Breast epithelium (tissue), 4 donors: ENCODE measurements around the gene L3MBTL3. TPM values are rescaled to one million over a fixed set of nuclear protein-coding genes. Genes with fewer than 3 reads are reported as not detected.

Experiments used
- DNase-seq, 2 donors: peaks; one replicate each; pipeline ENCODE4 v3.0.0-alpha.2; 2019; ENCODE audit warnings: low spot score in 2 of 2
- H3K27ac ChIP-seq, 2 donors: fragments of 200-600 bp; sonication (generic) in 1 of 2; one replicate each; pipeline ENCODE4 v1.5.1; 2016 to 2019; ENCODE audit warnings: mild to moderate bottlenecking in 1 of 2
- H3K27me3 ChIP-seq, 2 donors: fragments of 200-600 bp; sonication (generic) in 1 of 2; one replicate each; pipeline versions ENCODE4 v1.5.1 to v1.6.0; 2017 to 2019; ENCODE audit warnings: control low read depth in 1 of 2, mild to moderate bottlenecking in 1 of 2
- H3K36me3 ChIP-seq: fragments of 200-600 bp; one replicate; pipeline ENCODE4 v1.5.1; 2019
- H3K4me1 ChIP-seq, 2 donors: fragments of 200-600 bp; sonication (generic); one replicate each; pipeline ENCODE4 v1.5.1; 2016 to 2019; ENCODE audit warnings: control low read depth in 1 of 2
- H3K4me3 ChIP-seq, 3 donors: fragments of 200-600 bp; sonication (generic); 1 replicate in 2 of 3; 2 replicates in 1 of 3; pipeline ENCODE4 v1.5.1; 2016 to 2019; ENCODE audit warnings: mild to moderate bottlenecking in 3 of 3, moderate library complexity in 2 of 3
- H3K9me3 ChIP-seq, 2 donors: fragments of 200-600 bp; sonication (generic) in 1 of 2; one replicate each; pipeline ENCODE4 v1.5.1; 2016 to 2019; ENCODE audit warnings: control low read depth in 1 of 2
- CTCF ChIP-seq, 3 donors: fragments of 450-650 bp; IDR thresholded peaks; one replicate each; pipeline ENCODE4 v1.5.1; 2016 to 2017; ENCODE audit warnings: antibody characterized with exemption in 3 of 3, mild to moderate bottlenecking in 3 of 3, moderate library complexity in 3 of 3
- POLR2A ChIP-seq: fragments of 450-650 bp; IDR thresholded peaks from one replicate; pipeline ENCODE4 v1.6.1; 2016; ENCODE audit warnings: antibody characterized with exemption, mild to moderate bottlenecking, moderate library complexity
- POLR2AphosphoS5 ChIP-seq, 3 donors: sonication (generic); formaldehyde crosslinking; IDR thresholded peaks; one replicate each; pipeline ENCODE4 v1.6.1; 2017; ENCODE audit warnings: antibody characterized with exemption in 3 of 3
- intact Hi-C: fragments of 100-400 bp; cut with DNase I; formaldehyde crosslinking; loops from one replicate; pipeline ENCODE4 v1.15.1; 2023; ENCODE audit warnings: low total_unique reads
- total RNA-seq, 3 donors: library from RNA; depleted of rRNA; stranded (reverse); fragments of >200 nt; gene quantifications; one replicate each; pipeline ENCODE4 v1.1.0, GENCODE V29; 2016

Gene L3MBTL3
- total RNA-seq, 3 donors from 2014 or later: 7.4 to 16.7 (median 9.7) TPM

DNA sequence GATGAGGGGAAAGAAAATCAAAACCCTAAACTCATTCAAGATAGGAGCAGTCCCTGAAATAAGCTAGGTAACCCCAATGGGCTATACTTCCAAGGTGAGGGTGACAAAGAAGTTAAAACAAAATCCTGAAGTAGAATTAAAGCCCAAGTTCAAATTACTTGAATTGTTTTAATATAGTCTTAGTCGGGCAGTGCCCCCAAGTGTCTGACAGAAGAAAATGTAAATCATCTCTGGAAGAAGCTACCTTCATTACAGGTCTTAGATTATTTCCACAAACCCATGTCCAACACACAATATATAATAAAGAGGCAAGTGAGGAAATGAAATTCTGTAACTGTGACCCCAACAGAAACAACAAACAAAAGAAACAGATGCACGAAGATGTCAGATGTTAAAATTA lies 36.8 kb upstream of the L3MBTL3 start:
- TF ChIP-seq POLR2A (no peak), CTCF (IDR thresholded peaks at IDR 0.05) (no peak), POLR2AphosphoS5 (IDR thresholded peaks at IDR 0.05) (no peak)
- no peak for DNase-seq
- H3K27me3 ChIP-seq: no peaks in the 10 kb centered on the region

GRCh38 chr6:129989396-129989795 lies 29.0 kb upstream of the L3MBTL3 start:
- intact Hi-C loops: no loop called here
- Histone ChIP-seq H3K4me1 (no peaks in the 10 kb centered on the region), H3K27me3 (no peaks in the 10 kb centered on the region), H3K36me3 (no peaks in the 10 kb centered on the region), H3K27ac (no peak overlapping the region), H3K9me3 (no peaks in the 10 kb centered on the region), H3K4me3 (no peak overlapping the region)
- TF ChIP-seq POLR2A (no peak), POLR2AphosphoS5 (IDR thresholded peaks at IDR 0.05) (no peak), CTCF (IDR thresholded peaks at IDR 0.05) (no peak)
- no peak for DNase-seq

More for the DNA sequence above, 36.8 kb upstream of the L3MBTL3 start:
- Histone ChIP-seq H3K9me3 (peaks cover 14 to 17% of the 10 kb centered on the region in 2 donors), H3K4me3 (no peak overlapping the region), H3K36me3 (no peaks in the 10 kb centered on the region), H3K4me1 (no peaks in the 10 kb centered on the region), H3K27ac (no peak overlapping the region)
- intact Hi-C loops: loop anchor here (1.0 kb wide), 1 partner anchor 10 kb away; no protein-coding TSS in a partner anchor

GRCh38 chr6:129992881-129993280 lies 25.5 kb upstream of the L3MBTL3 start:
- no peaks in the 10 kb centered on the region for H3K9me3 ChIP-seq
- H3K27me3 ChIP-seq: no peaks in the 10 kb centered on the region
- TF ChIP-seq POLR2AphosphoS5 (IDR thresholded peaks at IDR 0.05) (no peak), POLR2A (no peak), CTCF (IDR thresholded peaks at IDR 0.05) (no peak)
- H3K27ac ChIP-seq: no peak overlapping the region
- DNase-seq: no peak
- intact Hi-C loops: no loop called here
- no peak overlapping the region for H3K4me3 ChIP-seq
- no peaks in the 10 kb centered on the region for H3K4me1 ChIP-seq
- H3K36me3 ChIP-seq: no peaks in the 10 kb centered on the region

- no peak for TF ChIP-seq POLR2A
- TF ChIP-seq POLR2AphosphoS5 (IDR thresholded peaks at IDR 0.05): no peak
- no peak for TF ChIP-seq CTCF (IDR thresholded peaks at IDR 0.05)
- intact Hi-C loops: no loop called here
Measured at GRCh38 chr6:129994410-129994809, 24.0 kb upstream of the L3MBTL3 start.

GRCh38 chr6:129996387-129996786 lies 22.0 kb upstream of the L3MBTL3 start:
- Histone ChIP-seq H3K36me3 (no peaks in the 10 kb centered on the region), H3K27ac (no peak overlapping the region), H3K4me3 (no peak overlapping the region), H3K27me3 (no peaks in the 10 kb centered on the region), H3K9me3 (no peaks in the 10 kb centered on the region), H3K4me1 (no peaks in the 10 kb centered on the region)
- no peak for TF ChIP-seq CTCF (IDR thresholded peaks at IDR 0.05)
- TF ChIP-seq POLR2AphosphoS5 (IDR thresholded peaks at IDR 0.05): no peak
- no peak for TF ChIP-seq POLR2A
- no peak for DNase-seq
- intact Hi-C loops: no loop called here

More at GRCh38 chr6:129994410-129994809, 24.0 kb upstream of the L3MBTL3 start:
- Histone ChIP-seq H3K4me3 (no peak overlapping the region), H3K4me1 (no peaks in the 10 kb centered on the region), H3K27me3 (no peaks in the 10 kb centered on the region), H3K36me3 (no peaks in the 10 kb centered on the region), H3K9me3 (no peaks in the 10 kb centered on the region), H3K27ac (no peak overlapping the region)
- DNase-seq: no peak
